ENCODE measurements around the gene GPR161. TPM values are rescaled to one million over a fixed set of nuclear protein-coding genes. Genes with fewer than 3 reads are reported as not detected.
A peak's percentile ranks its signal among the peaks of the same experiment; 100 is the strongest.

Gene GPR161
- total and polyA plus RNA-seq, 2 of the 13 experiments (the other 11 are each of a cell fraction or from before 2014, with no cell fraction given): 0.13 to 0.35 TPM

DNA sequence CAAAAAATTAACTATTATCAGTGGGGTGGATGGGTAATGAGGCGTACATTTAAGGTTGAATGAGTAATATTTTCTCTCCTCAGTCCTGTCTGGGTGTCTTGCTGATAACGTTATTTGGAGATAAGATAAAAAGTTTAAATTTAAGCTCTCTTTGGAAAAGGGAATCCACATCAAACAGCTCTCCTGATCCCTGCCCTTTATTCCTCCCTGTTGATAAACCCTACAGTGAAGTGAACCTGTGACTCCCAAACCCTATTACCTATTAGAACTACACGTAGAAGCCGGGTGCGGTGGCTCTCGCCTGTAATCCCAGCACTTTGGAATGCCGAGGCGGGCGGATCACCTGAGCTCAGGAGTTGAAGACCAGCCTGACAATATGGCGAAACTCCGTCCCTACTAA, 9.9 kb upstream of the GPR161 start (continued):
- TF ChIP-seq, protein P1, sequence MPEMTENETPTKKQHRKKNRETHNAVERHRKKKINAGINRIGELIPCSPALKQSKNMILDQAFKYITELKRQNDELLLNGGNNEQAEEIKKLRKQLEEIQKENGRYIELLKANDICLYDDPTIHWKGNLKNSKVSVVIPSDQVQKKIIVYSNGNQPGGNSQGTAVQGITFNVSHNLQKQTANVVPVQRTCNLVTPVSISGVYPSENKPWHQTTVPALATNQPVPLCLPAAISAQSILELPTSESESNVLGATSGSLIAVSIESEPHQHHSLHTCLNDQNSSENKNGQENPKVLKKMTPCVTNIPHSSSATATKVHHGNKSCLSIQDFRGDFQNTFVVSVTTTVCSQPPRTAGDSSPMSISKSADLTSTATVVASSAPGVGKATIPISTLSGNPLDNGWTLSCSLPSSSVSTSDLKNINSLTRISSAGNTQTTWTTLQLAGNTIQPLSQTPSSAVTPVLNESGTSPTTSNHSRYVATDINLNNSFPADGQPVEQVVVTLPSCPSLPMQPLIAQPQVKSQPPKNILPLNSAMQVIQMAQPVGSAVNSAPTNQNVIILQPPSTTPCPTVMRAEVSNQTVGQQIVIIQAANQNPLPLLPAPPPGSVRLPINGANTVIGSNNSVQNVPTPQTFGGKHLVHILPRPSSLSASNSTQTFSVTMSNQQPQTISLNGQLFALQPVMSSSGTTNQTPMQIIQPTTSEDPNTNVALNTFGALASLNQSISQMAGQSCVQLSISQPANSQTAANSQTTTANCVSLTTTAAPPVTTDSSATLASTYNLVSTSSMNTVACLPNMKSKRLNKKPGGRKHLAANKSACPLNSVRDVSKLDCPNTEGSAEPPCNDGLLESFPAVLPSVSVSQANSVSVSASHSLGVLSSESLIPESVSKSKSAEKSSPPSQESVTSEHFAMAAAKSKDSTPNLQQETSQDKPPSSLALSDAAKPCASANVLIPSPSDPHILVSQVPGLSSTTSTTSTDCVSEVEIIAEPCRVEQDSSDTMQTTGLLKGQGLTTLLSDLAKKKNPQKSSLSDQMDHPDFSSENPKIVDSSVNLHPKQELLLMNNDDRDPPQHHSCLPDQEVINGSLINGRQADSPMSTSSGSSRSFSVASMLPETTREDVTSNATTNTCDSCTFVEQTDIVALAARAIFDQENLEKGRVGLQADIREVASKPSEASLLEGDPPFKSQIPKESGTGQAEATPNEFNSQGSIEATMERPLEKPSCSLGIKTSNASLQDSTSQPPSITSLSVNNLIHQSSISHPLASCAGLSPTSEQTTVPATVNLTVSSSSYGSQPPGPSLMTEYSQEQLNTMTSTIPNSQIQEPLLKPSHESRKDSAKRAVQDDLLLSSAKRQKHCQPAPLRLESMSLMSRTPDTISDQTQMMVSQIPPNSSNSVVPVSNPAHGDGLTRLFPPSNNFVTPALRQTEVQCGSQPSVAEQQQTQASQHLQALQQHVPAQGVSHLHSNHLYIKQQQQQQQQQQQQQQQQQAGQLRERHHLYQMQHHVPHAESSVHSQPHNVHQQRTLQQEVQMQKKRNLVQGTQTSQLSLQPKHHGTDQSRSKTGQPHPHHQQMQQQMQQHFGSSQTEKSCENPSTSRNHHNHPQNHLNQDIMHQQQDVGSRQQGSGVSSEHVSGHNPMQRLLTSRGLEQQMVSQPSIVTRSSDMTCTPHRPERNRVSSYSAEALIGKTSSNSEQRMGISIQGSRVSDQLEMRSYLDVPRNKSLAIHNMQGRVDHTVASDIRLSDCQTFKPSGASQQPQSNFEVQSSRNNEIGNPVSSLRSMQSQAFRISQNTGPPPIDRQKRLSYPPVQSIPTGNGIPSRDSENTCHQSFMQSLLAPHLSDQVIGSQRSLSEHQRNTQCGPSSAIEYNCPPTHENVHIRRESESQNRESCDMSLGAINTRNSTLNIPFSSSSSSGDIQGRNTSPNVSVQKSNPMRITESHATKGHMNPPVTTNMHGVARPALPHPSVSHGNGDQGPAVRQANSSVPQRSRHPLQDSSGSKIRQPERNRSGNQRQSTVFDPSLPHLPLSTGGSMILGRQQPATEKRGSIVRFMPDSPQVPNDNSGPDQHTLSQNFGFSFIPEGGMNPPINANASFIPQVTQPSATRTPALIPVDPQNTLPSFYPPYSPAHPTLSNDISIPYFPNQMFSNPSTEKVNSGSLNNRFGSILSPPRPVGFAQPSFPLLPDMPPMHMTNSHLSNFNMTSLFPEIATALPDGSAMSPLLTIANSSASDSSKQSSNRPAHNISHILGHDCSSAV (CRISPR knock-in tag; IDR thresholded peaks at IDR 0.05; ENCODE audit: borderline replicate concordance): no peak
- TF ChIP-seq NCOR1 (IDR thresholded peaks at IDR 0.05; ENCODE audit: borderline replicate concordance, low read length) (no peak), WIZ (CRISPR knock-in tag; IDR thresholded peaks at IDR 0.05) (no peak), ZNF790 (CRISPR knock-in tag; IDR thresholded peaks at IDR 0.05; ENCODE audit: borderline replicate concordance) (no peak), PAWR (CRISPR knock-in tag; IDR thresholded peaks at IDR 0.05; ENCODE audit: borderline replicate concordance) (no peak), NR2F2 (IDR thresholded peaks at IDR 0.05; ENCODE audit: borderline replicate concordance, low read depth) (0 out of 2 replicates have a peak, but pooled peaks have one; percentile 22), ZNF879 (CRISPR knock-in tag; IDR thresholded peaks at IDR 0.05) (no peak), ETV5 (CRISPR knock-in tag; IDR thresholded peaks at IDR 0.05; ENCODE audit: borderline replicate concordance) (no peak)
- TF ChIP-seq, protein P2, sequence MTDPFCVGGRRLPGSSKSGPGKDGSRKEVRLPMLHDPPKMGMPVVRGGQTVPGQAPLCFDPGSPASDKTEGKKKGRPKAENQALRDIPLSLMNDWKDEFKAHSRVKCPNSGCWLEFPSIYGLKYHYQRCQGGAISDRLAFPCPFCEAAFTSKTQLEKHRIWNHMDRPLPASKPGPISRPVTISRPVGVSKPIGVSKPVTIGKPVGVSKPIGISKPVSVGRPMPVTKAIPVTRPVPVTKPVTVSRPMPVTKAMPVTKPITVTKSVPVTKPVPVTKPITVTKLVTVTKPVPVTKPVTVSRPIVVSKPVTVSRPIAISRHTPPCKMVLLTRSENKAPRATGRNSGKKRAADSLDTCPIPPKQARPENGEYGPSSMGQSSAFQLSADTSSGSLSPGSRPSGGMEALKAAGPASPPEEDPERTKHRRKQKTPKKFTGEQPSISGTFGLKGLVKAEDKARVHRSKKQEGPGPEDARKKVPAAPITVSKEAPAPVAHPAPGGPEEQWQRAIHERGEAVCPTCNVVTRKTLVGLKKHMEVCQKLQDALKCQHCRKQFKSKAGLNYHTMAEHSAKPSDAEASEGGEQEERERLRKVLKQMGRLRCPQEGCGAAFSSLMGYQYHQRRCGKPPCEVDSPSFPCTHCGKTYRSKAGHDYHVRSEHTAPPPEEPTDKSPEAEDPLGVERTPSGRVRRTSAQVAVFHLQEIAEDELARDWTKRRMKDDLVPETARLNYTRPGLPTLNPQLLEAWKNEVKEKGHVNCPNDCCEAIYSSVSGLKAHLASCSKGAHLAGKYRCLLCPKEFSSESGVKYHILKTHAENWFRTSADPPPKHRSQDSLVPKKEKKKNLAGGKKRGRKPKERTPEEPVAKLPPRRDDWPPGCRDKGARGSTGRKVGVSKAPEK (CRISPR knock-in tag; IDR thresholded peaks at IDR 0.05; ENCODE audit: borderline replicate concordance): no peak
- TF ChIP-seq, protein P3, sequence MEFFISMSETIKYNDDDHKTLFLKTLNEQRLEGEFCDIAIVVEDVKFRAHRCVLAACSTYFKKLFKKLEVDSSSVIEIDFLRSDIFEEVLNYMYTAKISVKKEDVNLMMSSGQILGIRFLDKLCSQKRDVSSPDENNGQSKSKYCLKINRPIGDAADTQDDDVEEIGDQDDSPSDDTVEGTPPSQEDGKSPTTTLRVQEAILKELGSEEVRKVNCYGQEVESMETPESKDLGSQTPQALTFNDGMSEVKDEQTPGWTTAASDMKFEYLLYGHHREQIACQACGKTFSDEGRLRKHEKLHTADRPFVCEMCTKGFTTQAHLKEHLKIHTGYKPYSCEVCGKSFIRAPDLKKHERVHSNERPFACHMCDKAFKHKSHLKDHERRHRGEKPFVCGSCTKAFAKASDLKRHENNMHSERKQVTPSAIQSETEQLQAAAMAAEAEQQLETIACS (CRISPR knock-in tag; IDR thresholded peaks at IDR 0.05): no peak
- TF ChIP-seq, protein P4, sequence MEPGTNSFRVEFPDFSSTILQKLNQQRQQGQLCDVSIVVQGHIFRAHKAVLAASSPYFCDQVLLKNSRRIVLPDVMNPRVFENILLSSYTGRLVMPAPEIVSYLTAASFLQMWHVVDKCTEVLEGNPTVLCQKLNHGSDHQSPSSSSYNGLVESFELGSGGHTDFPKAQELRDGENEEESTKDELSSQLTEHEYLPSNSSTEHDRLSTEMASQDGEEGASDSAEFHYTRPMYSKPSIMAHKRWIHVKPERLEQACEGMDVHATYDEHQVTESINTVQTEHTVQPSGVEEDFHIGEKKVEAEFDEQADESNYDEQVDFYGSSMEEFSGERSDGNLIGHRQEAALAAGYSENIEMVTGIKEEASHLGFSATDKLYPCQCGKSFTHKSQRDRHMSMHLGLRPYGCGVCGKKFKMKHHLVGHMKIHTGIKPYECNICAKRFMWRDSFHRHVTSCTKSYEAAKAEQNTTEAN (CRISPR knock-in tag; conservative IDR thresholded peaks at IDR 0.05): no peak
